ENCODE measurements around the gene DERL2.

DNA sequence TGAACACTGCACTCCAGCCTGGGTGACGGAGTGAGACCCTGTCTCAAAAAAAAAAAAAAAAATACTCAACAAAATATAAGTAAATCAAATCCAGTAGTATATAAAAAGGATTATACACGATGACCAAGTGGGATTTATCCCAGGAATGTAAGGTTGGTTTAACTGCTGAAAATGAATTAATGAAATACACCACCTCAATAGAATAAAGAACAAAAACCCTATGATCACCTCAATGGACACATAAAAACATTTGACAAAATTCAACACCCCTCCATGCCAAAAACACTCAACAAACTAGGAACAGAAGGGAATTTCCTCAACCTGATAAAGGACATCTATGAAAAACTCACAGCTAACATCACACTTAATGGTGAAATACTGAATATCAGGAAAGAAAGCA lies 7.0 kb upstream of the DERL2 start:
- TF ChIP-seq CTCF (IDR thresholded peaks at IDR 0.05; ENCODE audit: low read length), result no peak
- TF ChIP-seq EZH2 (IDR thresholded peaks at IDR 0.05; ENCODE audit: borderline replicate concordance, low read length), result no peak

All from OCI-LY1 (cell line).